Stimulated activated CD8-positive, alpha-beta memory T cell treated with anti-CD3 and anti-CD28 coated beads, Interleukin-4, amount 100 ng/mL, for 48 hours (primary cell): ENCODE measurements around the gene MLLT1.

Experiments
- DNase-seq: peaks from one replicate; pipeline ENCODE4 v3.0.0-alpha.2; 2020

Gene MLLT1

DNA sequence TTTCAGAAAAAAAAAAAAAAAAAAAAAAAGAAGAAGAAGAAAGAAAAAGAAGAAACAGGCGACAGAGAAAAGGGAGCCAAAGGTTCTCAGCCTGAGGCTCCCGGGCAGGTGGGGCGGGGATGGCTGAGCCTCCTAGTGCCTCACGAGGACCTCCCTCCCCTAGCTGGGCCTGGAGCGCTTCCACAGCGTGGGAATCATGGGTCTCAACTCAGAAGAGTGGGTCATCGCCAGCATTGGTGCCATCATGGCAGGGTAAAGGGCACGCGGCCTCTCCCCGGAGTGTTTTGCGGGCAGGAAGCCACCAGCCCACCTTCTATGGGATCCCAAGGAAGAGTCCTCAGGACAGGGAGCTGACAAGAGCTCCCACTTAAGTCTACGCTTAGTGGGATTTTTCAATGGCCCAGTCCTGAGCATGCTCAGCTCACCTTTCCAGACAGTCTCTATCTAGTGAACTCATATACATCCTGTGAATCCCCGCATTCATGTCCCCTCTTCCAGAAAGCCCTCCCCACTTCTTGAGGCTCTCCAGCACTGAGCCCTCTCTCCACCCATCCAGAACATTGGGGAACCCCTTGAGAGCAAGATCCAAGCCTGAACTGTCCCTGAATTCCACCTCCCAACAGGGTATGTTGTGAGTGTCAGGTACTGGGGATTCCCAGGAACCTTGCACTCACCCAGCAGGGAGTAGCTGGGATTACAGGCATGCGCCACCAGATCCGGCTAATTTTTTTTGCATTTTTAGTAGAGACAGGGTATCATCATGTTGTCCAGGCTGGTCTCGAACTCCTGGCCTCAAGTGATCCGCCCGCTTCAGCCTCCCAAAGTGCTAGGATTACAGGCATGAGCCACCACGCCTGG lies 74.7 kb downstream of the MLLT1 start:
- no peak for DNase-seq

GRCh38 chr19:6204212-6204611 lies 75.6 kb downstream of the MLLT1 start:
- DNase-seq = no peak

DNA sequence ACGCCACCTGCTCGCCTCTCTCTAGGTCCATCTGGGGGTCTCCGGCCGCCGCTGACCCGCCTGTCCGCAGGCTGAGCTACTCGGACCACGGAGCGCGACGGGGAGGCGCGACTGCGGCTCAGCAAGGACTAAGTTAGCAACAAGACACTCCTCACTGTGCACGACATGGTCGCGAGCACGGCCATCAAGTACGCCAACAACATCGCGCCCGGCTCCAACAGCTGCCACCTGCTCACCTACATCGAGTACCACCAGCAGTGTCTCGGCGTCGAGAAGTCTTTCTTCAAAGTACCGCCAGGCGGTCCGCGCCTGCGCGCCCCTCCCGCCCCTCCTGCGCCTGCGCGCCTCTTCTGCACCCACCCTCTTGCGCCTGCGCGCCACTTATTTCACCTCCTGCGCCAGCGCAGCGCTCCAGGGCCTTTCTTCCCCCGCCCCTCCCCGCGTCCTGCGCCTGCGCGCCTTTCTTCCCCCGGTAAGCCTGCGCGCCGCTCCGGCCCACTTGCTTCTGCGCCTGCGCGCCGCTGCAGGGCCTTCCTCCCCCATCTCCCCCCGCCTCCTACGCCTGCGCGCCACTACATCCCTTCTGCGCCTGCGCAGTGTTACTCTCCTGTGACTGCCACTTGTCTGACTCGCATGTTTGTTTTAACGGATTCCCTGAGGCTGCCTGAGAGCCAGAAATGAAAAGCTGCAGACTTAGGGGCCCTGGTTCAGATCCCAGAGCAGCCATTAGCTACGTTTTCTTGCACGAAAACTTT lies 80.4 kb downstream of the MLLT1 start:
- peak; percentile 98 for DNase-seq

GRCh38 chr19:6198896-6199239 lies 80.9 kb downstream of the MLLT1 start:
- DNase-seq = no peak

- DNase-seq = no peak
These were observed 83.4 kb downstream of the MLLT1 start for GRCh38 chr19:6196361-6196760.

- DNase-seq = no peak
These were observed 91.0 kb downstream of the MLLT1 start for GRCh38 chr19:6188811-6189210.

GRCh38 chr19:6187374-6187773 lies 92.4 kb downstream of the MLLT1 start:
- DNase-seq = no peak

- no peak for DNase-seq
These were observed 93.6 kb downstream of the MLLT1 start for GRCh38 chr19:6185835-6186834.

GRCh38 chr19:6185093-6185834 lies 94.5 kb downstream of the MLLT1 start:
- DNase-seq = no peak

DNA sequence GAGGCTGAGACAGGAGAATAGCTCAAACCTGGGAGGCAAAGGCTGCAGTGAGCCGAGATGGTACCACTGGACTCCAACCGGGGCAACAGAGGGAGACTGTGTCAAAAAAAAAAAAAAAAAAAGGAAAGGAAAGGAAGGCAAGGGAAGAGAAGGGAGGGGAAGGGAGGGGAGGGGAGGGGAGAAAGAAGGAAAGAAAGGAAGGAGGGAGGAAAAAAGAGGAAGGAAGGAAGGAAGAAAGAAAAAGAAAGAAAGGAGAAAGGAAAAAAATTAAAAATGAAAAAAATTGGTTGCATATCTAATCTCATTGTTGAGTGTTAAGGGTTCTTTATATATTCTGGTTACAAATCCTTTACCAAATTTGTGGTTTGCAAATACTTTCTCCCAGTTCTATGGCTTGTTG lies 98.7 kb downstream of the MLLT1 start:
- DNase-seq = no peak

- DNase-seq = no peak
These were observed 106.6 kb downstream of the MLLT1 start for GRCh38 chr19:6173190-6173589.

GRCh38 chr19:6172074-6172863 lies 107.5 kb downstream of the MLLT1 start:
- no peak for DNase-seq

- DNase-seq = no peak
These were observed 112.7 kb downstream of the MLLT1 start for GRCh38 chr19:6167115-6167514.

DNA sequence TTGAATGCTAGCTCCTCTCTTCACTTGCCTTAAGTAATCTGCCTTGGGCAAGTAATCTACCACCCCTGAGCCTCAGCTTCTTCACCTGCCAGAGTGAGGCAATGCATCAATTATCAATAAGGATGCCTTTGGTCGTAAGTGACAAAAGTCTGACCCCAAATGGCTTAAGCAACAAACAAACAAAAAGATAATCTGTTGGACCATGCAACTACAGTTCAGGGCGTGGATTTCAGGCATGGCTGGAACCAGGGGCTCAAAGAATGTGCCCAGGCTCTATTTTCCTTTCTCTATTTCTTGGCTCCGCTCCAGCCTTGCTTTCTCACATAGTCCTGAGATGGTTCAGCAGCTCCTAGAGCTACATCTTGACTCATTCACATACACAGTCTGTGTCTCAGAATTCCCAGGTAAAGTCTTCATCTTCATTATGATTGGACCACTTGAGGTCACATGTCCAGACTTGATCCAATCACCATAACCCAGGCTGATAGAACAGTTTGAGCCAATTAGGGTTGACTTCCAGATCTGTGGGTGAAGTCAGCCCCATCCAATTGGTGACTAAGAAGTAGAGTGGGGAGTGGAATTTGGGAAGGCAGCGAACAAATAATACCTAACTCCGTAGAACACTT lies 114.8 kb downstream of the MLLT1 start:
- no peak for DNase-seq

DNA sequence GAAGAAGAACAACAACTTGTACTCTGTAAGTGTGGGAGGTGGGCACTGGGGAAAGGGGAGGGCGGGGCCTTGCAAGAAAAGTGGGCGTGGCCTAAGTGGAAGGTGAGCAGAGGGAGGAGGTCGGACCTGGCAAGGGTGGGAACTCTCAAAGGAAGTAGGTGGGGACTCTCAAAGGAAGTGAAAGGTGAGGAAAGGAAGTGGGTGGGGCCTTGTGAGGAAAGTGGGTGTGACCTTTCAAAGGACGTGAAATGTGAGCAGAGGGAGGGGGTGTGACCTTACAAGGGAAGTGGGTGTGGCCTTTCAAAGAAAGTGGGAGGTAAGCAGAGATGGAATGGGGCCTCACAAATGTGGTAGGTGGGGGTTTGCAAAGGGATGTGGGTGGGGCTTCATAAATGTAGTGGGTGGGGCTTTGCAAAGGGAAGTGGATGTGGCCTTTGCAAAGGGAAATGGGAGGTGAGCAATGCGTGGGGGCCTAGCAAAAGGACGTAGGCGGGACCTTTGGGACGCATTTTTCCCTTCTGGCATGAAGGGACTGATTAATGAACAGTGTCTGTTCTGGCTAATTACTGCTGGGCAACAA lies 118.4 kb downstream of the MLLT1 start:
- peak; percentile 63 for DNase-seq
